Measurements from ENCODE around the gene SHISA6.

SHISA6 gene

DNA sequence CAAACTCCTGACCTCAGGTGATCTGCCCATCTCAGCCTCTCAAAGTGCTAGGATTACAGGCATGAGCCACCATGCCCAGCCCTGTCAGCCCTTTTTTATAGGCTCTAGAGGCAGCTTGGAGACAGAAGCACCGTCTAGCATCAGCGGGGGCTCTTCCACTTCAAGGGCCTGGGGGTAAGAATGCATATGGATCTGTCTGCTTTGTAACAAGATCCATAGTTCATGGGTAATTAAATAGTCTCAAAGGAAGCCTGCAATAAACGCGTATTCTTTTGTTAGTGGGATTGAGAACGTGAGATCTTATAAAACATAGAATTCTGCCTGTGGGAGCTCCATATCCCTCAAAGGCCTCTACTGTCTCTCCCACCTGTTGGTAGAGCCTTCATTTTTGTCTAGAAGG lies 142.1 kb downstream of the SHISA6 start:
- Histone ChIP-seq H2BK12ac (ENCODE audit: low read length in 2 of 2) (no peak overlapping the region), H2AFZ (ENCODE audit: low read depth, low read length) (no peak overlapping the region), H3K27ac (ENCODE audit: low read length, poor library complexity, severe bottlenecking) (no peak overlapping the region), H3K9ac (ENCODE audit: low read length) (no peak overlapping the region), H3K9me3 (ENCODE audit: control insufficient read depth, low read length) (no peaks in the 10 kb centered on the region), H3K36me3 (ENCODE audit: control insufficient read depth in 1 of 2, insufficient read depth in 2 of 2, low read depth in 1 of 2, low read length in 2 of 2) (no peaks in the 10 kb centered on the region), H3K4me1 (ENCODE audit: control insufficient read depth, insufficient read depth, low read depth, low read length) (no peaks in the 10 kb centered on the region), H3K18ac (ENCODE audit: low read depth in 1 of 2, low read length in 2 of 2) (no peak overlapping the region), H2BK5ac (ENCODE audit: low read depth, low read length, poor library complexity, severe bottlenecking) (no peak overlapping the region), H4K91ac (ENCODE audit: low read length) (no peak overlapping the region), H3K4me2 (ENCODE audit: low read length, poor library complexity, severe bottlenecking) (no peak overlapping the region), H3K23ac (ENCODE audit: low read length in 2 of 2) (no peak overlapping the region), H3K79me1 (replicated peaks; ENCODE audit: low read length, poor library complexity, severe bottlenecking) (no peaks in the 10 kb centered on the region), H3K14ac (ENCODE audit: low read length in 2 of 2) (no peak overlapping the region), H2BK120ac (ENCODE audit: low read depth, low read length) (no peak overlapping the region), H2AK5ac (ENCODE audit: low read length, severe bottlenecking) (no peak overlapping the region), H2BK15ac (ENCODE audit: low read depth, poor library complexity, severe bottlenecking) (no peak overlapping the region), H3K27me3 (ENCODE audit: control insufficient read depth in 1 of 2, insufficient read depth in 1 of 2, low read length in 2 of 2) (no peaks in the 10 kb centered on the region), H3K4ac (ENCODE audit: low read depth in 1 of 2, low read length in 2 of 2) (no peak overlapping the region), H3K4me3 (ENCODE audit: insufficient read depth in 1 of 2, low read depth in 1 of 2, low read length in 2 of 2) (no peak overlapping the region), H4K8ac (ENCODE audit: low read length) (no peak overlapping the region)
- DNase-seq: no peak
- 87% methylated on average over 5 of the region's 5 CpGs for WGBS

DNA sequence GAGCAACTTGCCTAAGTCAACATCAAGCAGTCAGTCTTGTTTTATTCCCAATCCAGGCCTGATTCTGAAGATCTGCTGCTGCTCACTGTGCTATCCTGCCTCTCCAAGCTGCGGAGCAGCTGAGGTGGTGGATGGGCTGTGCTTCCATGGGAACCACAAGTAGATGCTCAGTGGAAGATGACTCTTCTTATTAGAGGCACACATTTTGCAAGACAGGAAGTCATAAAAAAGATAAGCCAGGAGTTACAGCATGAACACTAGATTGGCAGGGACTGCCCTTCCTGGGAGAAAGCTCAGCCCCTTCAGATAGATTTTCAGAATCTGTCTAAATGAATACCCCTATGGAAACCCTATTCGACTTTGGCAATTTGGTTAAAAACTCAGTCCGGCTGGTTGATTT lies 143.1 kb downstream of the SHISA6 start:
- Histone ChIP-seq H3K4me1 (ENCODE audit: control insufficient read depth, insufficient read depth, low read depth, low read length) (no peaks in the 10 kb centered on the region), H4K91ac (ENCODE audit: low read length) (no peak overlapping the region), H3K18ac (ENCODE audit: low read depth in 1 of 2, low read length in 2 of 2) (no peak overlapping the region), H2BK120ac (ENCODE audit: low read depth, low read length) (no peak overlapping the region), H2BK15ac (ENCODE audit: low read depth, poor library complexity, severe bottlenecking) (no peak overlapping the region), H3K9ac (ENCODE audit: low read length) (no peak overlapping the region), H3K14ac (ENCODE audit: low read length in 2 of 2) (no peak overlapping the region), H2AK5ac (ENCODE audit: low read length, severe bottlenecking) (no peak overlapping the region), H3K27me3 (ENCODE audit: control insufficient read depth in 1 of 2, insufficient read depth in 1 of 2, low read length in 2 of 2) (no peaks in the 10 kb centered on the region), H3K4me3 (ENCODE audit: insufficient read depth in 1 of 2, low read depth in 1 of 2, low read length in 2 of 2) (no peak overlapping the region), H3K23ac (ENCODE audit: low read length in 2 of 2) (no peak overlapping the region), H3K36me3 (ENCODE audit: control insufficient read depth in 1 of 2, insufficient read depth in 2 of 2, low read depth in 1 of 2, low read length in 2 of 2) (no peaks in the 10 kb centered on the region), H3K4me2 (ENCODE audit: low read length, poor library complexity, severe bottlenecking) (no peak overlapping the region), H2AFZ (ENCODE audit: low read depth, low read length) (no peak overlapping the region), H3K79me1 (replicated peaks; ENCODE audit: low read length, poor library complexity, severe bottlenecking) (no peaks in the 10 kb centered on the region), H3K4ac (ENCODE audit: low read depth in 1 of 2, low read length in 2 of 2) (no peak overlapping the region), H3K9me3 (ENCODE audit: control insufficient read depth, low read length) (no peaks in the 10 kb centered on the region), H2BK5ac (ENCODE audit: low read depth, low read length, poor library complexity, severe bottlenecking) (no peak overlapping the region), H4K8ac (ENCODE audit: low read length) (no peak overlapping the region), H2BK12ac (ENCODE audit: low read length in 2 of 2) (no peak overlapping the region), H3K27ac (ENCODE audit: low read length, poor library complexity, severe bottlenecking) (no peak overlapping the region)
- DNase-seq: no peak
- 70% methylated on average over 3 of the region's 3 CpGs for WGBS

DNA sequence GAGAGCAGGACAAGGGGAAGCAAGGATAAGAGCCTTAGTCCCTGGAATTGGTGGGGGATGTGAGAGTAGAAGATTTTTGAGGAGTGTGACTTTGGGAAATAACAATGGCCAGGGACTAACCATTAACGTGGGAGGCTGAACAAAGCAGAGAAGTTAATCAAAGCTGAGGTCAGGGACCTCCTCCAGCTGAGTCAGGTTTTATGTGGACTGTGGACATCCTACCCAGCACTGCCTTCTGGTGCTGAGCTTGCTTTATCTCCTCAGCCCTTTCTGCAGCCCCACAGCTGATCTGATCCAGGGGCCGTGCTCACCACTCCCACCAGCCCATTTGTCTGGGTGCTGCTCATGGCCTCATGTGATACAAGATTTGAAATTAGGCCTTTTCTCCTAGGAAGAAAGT lies 146.6 kb downstream of the SHISA6 start:
- H3K14ac ChIP-seq (ENCODE audit: low read length in 2 of 2): no peak overlapping the region
- no peak overlapping the region for H4K8ac ChIP-seq (ENCODE audit: low read length)
- H2BK120ac ChIP-seq (ENCODE audit: low read depth, low read length): no peak overlapping the region
- H2AK5ac ChIP-seq (ENCODE audit: low read length, severe bottlenecking): no peak overlapping the region
- H2BK5ac ChIP-seq (ENCODE audit: low read depth, low read length, poor library complexity, severe bottlenecking): no peak overlapping the region
- no peak overlapping the region for H3K4ac ChIP-seq (ENCODE audit: low read depth in 1 of 2, low read length in 2 of 2)
- no peak overlapping the region for H3K4me3 ChIP-seq (ENCODE audit: insufficient read depth in 1 of 2, low read depth in 1 of 2, low read length in 2 of 2)
- no peak overlapping the region for H3K4me2 ChIP-seq (ENCODE audit: low read length, poor library complexity, severe bottlenecking)
- no peaks in the 10 kb centered on the region for H3K27me3 ChIP-seq (ENCODE audit: control insufficient read depth in 1 of 2, insufficient read depth in 1 of 2, low read length in 2 of 2)
- WGBS: 60% methylated on average over 2 of the region's 2 CpGs
- H3K18ac ChIP-seq (ENCODE audit: low read depth in 1 of 2, low read length in 2 of 2): no peak overlapping the region
- H4K91ac ChIP-seq (ENCODE audit: low read length): no peak overlapping the region
- H3K23ac ChIP-seq (ENCODE audit: low read length in 2 of 2): no peak overlapping the region
- DNase-seq: no peak
- H2BK15ac ChIP-seq (ENCODE audit: low read depth, poor library complexity, severe bottlenecking): no peak overlapping the region
- H2AFZ ChIP-seq (ENCODE audit: low read depth, low read length): no peak overlapping the region
- H3K79me1 ChIP-seq (replicated peaks; ENCODE audit: low read length, poor library complexity, severe bottlenecking): no peaks in the 10 kb centered on the region
- H3K36me3 ChIP-seq (ENCODE audit: control insufficient read depth in 1 of 2, insufficient read depth in 2 of 2, low read depth in 1 of 2, low read length in 2 of 2): no peaks in the 10 kb centered on the region
- H2BK12ac ChIP-seq (ENCODE audit: low read length in 2 of 2): no peak overlapping the region
- H3K9ac ChIP-seq (ENCODE audit: low read length): no peak overlapping the region
- H3K9me3 ChIP-seq (ENCODE audit: control insufficient read depth, low read length): no peaks in the 10 kb centered on the region
- no peaks in the 10 kb centered on the region for H3K4me1 ChIP-seq (ENCODE audit: control insufficient read depth, insufficient read depth, low read depth, low read length)
- no peak overlapping the region for H3K27ac ChIP-seq (ENCODE audit: low read length, poor library complexity, severe bottlenecking)

DNA sequence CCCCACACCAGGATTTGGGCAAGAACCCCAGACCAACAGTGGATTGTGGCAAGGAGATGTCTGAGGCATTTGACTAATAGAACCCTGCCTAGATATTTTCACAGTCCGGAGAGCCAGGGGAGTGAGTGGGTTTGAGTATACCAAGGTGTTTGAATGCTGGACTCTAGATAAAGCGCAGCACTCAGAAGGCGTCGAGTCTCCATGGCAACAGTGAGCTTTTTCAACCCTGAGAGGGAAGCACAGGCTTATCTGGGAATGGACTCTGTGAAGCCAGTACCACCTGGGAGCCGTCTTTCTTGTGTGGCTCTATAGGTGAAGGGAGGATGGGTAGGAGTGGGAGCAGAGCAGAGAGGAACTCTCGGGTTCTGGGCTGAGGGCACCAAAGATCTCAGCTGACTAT lies 147.0 kb downstream of the SHISA6 start:
- no peak overlapping the region for H2BK120ac ChIP-seq (ENCODE audit: low read depth, low read length)
- DNase-seq: no peak
- no peaks in the 10 kb centered on the region for H3K36me3 ChIP-seq (ENCODE audit: control insufficient read depth in 1 of 2, insufficient read depth in 2 of 2, low read depth in 1 of 2, low read length in 2 of 2)
- H3K4me2 ChIP-seq (ENCODE audit: low read length, poor library complexity, severe bottlenecking): no peak overlapping the region
- H3K4me1 ChIP-seq (ENCODE audit: control insufficient read depth, insufficient read depth, low read depth, low read length): no peaks in the 10 kb centered on the region
- H4K8ac ChIP-seq (ENCODE audit: low read length): no peak overlapping the region
- no peak overlapping the region for H2BK12ac ChIP-seq (ENCODE audit: low read length in 2 of 2)
- H3K23ac ChIP-seq (ENCODE audit: low read length in 2 of 2): no peak overlapping the region
- H4K91ac ChIP-seq (ENCODE audit: low read length): no peak overlapping the region
- WGBS: 75% methylated on average over 6 of the region's 6 CpGs
- H3K4me3 ChIP-seq (ENCODE audit: insufficient read depth in 1 of 2, low read depth in 1 of 2, low read length in 2 of 2): no peak overlapping the region
- H3K9me3 ChIP-seq (ENCODE audit: control insufficient read depth, low read length): no peaks in the 10 kb centered on the region
- H2BK15ac ChIP-seq (ENCODE audit: low read depth, poor library complexity, severe bottlenecking): no peak overlapping the region
- H2BK5ac ChIP-seq (ENCODE audit: low read depth, low read length, poor library complexity, severe bottlenecking): no peak overlapping the region
- H3K4ac ChIP-seq (ENCODE audit: low read depth in 1 of 2, low read length in 2 of 2): no peak overlapping the region
- no peak overlapping the region for H3K18ac ChIP-seq (ENCODE audit: low read depth in 1 of 2, low read length in 2 of 2)
- no peak overlapping the region for H3K14ac ChIP-seq (ENCODE audit: low read length in 2 of 2)
- H2AK5ac ChIP-seq (ENCODE audit: low read length, severe bottlenecking): no peak overlapping the region
- H3K27me3 ChIP-seq (ENCODE audit: control insufficient read depth in 1 of 2, insufficient read depth in 1 of 2, low read length in 2 of 2): no peaks in the 10 kb centered on the region
- H3K79me1 ChIP-seq (replicated peaks; ENCODE audit: low read length, poor library complexity, severe bottlenecking): no peaks in the 10 kb centered on the region
- no peak overlapping the region for H3K27ac ChIP-seq (ENCODE audit: low read length, poor library complexity, severe bottlenecking)
- no peak overlapping the region for H2AFZ ChIP-seq (ENCODE audit: low read depth, low read length)
- H3K9ac ChIP-seq (ENCODE audit: low read length): no peak overlapping the region
